ENCODE results near the gene PSMC2.
A peak's percentile ranks its signal among the peaks of the same experiment; 100 is the strongest.

PSMC2 gene

DNA sequence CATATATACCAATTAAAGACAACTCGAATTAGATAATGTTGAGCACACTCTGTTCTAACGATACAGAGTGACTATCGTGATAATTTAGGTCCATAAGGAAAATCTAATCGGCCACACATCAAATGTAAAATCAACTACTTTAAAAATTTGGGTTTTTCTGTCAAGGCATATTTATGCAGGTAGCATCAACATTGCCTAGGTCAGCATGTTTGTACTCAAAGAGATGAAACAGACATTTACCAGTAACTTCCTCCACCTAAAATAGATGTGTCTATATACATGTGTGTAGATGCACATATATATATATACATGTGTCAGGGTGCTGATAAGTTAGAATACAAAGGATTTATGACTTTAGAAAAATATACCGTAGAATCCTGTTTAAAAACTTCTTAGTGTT is 22.0 kb downstream of the PSMC2 start:
- TF ChIP-seq, protein P1, sequence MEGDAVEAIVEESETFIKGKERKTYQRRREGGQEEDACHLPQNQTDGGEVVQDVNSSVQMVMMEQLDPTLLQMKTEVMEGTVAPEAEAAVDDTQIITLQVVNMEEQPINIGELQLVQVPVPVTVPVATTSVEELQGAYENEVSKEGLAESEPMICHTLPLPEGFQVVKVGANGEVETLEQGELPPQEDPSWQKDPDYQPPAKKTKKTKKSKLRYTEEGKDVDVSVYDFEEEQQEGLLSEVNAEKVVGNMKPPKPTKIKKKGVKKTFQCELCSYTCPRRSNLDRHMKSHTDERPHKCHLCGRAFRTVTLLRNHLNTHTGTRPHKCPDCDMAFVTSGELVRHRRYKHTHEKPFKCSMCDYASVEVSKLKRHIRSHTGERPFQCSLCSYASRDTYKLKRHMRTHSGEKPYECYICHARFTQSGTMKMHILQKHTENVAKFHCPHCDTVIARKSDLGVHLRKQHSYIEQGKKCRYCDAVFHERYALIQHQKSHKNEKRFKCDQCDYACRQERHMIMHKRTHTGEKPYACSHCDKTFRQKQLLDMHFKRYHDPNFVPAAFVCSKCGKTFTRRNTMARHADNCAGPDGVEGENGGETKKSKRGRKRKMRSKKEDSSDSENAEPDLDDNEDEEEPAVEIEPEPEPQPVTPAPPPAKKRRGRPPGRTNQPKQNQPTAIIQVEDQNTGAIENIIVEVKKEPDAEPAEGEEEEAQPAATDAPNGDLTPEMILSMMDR (IDR thresholded peaks at IDR 0.05; ENCODE audit: low read length, missing control alignments): no peak
- H3K4me3 ChIP-seq (replicated peaks; ENCODE audit: low read depth, low read length): no peak overlapping the region
- DNase-seq (ENCODE audit: low read depth): no peak

DNA sequence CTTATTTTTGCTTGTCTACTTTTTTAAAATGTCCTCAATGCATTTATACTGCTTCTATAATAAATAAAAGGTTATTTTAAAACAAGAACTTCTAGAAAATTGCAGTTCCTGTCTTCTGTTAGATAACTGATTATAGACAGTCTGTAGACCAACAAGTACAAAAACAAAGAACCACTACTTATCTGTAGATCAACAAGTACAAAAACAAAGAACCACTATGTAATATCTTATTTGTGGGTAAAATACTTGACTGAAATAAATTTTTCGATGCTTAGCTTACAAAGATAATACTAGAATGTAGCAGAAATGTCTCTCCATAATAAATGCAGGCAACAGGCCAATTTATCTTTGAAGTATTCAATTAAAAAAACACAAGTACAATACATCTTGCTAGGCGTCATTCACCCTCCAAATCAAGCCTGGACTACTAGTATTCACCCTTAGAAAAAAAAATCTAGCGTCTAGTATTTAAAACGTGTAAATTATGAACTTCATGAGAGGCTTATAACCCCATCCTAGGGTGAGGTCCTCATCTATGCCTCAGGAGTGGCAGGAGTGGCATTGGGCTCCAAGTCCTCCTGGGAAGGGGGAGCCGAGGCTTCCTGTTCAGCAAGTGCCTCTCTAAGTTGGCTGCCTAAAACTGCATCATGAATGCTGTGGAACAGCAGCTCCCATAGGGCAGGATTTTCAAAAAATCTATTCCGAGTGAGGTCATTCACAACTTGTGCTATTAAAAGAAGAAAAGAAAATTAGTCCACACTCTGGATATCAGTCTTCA is 26.6 kb downstream of the PSMC2 start:
- H3K4me3 ChIP-seq (replicated peaks; ENCODE audit: low read depth, low read length): no peak overlapping the region
- no peak for DNase-seq (ENCODE audit: low read depth)
- TF ChIP-seq, protein P1 (IDR thresholded peaks at IDR 0.05; ENCODE audit: low read length, missing control alignments): no peak

DNA sequence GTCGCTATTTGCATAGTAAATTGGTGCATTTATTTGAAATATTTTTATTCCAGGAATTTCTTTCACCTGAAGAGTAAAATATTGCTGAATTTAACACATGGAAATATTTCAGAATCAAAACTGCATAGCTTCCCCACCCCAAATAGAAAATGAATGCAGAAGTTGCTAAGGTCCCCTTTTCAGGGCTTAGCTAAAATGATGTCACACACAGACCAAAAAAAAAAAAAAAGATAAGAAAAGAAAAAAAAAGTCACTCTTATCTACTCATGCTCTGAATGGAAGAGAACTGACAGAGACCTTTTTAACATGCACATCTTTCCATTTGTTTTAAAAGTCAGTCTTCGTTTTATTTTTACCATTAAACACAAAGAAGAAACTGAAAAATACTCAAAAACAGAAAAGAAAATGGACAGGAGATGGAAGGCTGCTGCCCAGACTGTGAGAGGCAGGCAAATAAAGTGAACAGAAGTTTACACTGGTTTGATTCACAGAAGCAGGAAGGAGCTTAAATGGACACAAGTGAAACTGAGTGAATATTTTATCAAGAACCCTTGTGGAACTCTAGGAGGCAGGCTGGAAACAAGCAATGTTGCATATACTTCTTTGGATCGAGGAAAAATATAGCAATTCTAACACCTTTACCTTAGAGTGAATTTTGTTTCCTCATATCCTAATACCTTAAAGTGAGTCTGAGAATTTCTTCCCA is 32.0 kb downstream of the PSMC2 start:
- TF ChIP-seq, protein P1 (IDR thresholded peaks at IDR 0.05; ENCODE audit: low read length, missing control alignments): no peak
- DNase-seq (ENCODE audit: low read depth): no peak

DNA sequence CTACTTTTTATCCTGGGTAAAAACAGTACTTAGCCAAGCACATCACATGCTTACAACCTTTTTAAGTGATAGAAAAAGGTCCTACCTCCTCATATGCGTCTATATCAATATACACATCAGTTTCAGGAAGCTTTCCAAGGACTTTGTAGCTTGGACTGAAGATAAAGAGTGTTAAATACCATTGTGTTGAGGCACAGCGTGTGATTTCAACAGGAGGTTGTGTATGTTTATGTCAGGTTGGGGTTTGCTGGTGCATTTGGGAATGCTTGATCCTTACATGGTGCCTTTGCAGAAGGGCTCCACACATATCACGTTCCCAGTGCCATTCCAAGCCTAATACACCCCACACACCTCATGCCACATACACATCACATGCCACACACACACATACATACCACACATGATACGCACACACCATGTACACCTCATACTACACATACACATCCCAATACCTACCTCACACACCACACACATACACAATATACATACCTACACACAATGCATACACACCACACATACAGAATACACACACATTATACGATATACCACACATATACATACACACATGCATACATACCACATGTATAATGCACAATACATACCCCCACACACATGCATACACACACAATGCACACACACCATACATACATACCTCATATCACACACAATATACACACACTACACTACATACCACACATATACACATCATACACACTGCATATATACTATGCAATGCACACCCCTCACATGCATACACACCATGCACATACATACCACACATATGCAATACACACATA is 33.1 kb downstream of the PSMC2 start:
- peak; percentile 8 for DNase-seq (ENCODE audit: low read depth)
- no peak overlapping the region for H3K4me3 ChIP-seq (replicated peaks; ENCODE audit: low read depth, low read length)
- TF ChIP-seq, protein P1 (IDR thresholded peaks at IDR 0.05; ENCODE audit: low read length, missing control alignments): no peak

More for the DNA sequence above, 32.0 kb downstream of the PSMC2 start:
- no peak overlapping the region for H3K4me3 ChIP-seq (replicated peaks; ENCODE audit: low read depth, low read length)

DNA sequence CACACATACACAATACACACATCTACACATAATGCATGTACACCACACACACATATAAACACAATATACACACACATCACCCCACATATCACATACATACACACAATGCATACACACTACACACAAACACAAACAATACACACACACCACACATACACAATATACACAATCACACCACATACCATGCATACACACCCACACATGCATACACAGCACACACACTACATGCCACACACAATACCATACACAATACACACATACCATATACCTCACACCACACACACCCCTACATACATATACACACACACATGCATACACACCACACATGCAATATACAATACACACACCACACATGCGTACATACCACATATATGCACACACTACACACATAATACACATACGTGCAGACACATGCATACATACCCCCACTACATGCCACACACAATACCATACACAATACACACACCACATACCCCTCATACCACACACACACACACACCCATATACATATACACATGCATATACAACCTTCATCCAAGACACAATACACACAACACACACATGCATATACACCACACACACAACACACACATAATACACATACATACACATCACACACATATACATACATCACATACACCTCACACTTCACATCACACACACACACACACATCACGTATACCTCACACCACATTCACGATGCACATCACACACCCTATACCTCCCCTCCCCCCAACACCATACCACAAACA is 34.0 kb downstream of the PSMC2 start:
- DNase-seq (ENCODE audit: low read depth): no peak
- H3K4me3 ChIP-seq (replicated peaks; ENCODE audit: low read depth, low read length): no peak overlapping the region
- TF ChIP-seq, protein P1 (IDR thresholded peaks at IDR 0.05; ENCODE audit: low read length, missing control alignments): no peak

DNA sequence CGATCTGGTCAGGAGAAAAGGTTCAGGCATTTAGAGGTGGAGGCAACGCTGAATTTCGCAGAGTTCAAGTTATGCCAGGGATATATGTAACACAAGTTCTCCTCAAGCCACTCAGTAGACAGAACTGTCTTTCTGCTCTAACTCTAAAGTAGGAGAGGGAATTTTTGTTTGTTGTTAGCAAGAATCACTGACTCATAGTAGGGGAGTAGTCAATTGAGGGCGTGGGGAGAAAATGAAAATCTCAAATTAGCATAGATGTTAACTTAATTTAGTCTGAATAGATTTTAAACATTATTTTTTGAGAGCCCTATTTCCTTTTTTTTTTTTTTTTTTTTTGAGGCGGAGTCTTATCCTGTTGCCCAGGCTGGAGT is 34.6 kb downstream of the PSMC2 start:
- DNase-seq (ENCODE audit: low read depth): no peak
- TF ChIP-seq, protein P1 (IDR thresholded peaks at IDR 0.05; ENCODE audit: low read length, missing control alignments): no peak
- no peak overlapping the region for H3K4me3 ChIP-seq (replicated peaks; ENCODE audit: low read depth, low read length)

Data from fibroblast of pulmonary artery (primary cell).